K562 (cell line): ENCODE results near the gene EHD2. TPM values are rescaled to one million over a fixed set of nuclear protein-coding genes. Genes with fewer than 3 reads are reported as not detected.

Experiments
- ARID4B ChIP-seq: sonication (generic); formaldehyde crosslinking; IDR thresholded peaks from 2 replicates; pipeline ENCODE4 v1.8.0; 2022; ENCODE audit warnings: mild to moderate bottlenecking, missing genetic modification reagents
- ATF4 ChIP-seq: fragments of 450-650 bp; formaldehyde crosslinking; IDR thresholded peaks from 2 replicates; pipeline ENCODE4 v1.4.0; 2022; ENCODE audit warnings: mild to moderate bottlenecking, moderate library complexity
- CTCF ChIP-seq, 3 experiments: IDR thresholded peaks in 2 of 3; conservative IDR thresholded peaks in 1 of 3; 2 replicates each; pipeline ENCODE4 v1.5.1; 2011 to 2012; ENCODE audit warnings: low read length in 3 of 3, mild to moderate bottlenecking in 3 of 3, control low read depth in 2 of 3, improper control_type of control experiment in 1 of 3, inconsistent platforms in 1 of 3, low read depth in 1 of 3, mixed read lengths in 1 of 3, moderate library complexity in 1 of 3; ENCODE audit not compliant: insufficient read depth in 2 of 3
- DNMT1 ChIP-seq: fragments of 450-650 bp; IDR thresholded peaks from 2 replicates; pipeline ENCODE4 v1.6.1; 2016; ENCODE audit warnings: antibody characterized with exemption, mild to moderate bottlenecking
- JUND ChIP-seq, 2 experiments: IDR thresholded peaks; 2 replicates in 1 of 2; 3 replicates in 1 of 2; pipeline ENCODE4 v1.6.1; 2011; ENCODE audit warnings: borderline replicate concordance in 2 of 2, low read depth in 2 of 2, low read length in 2 of 2, improper control_type of control experiment in 1 of 2, missing biosample characterization in 1 of 2, missing genetic modification characterization in 1 of 2, missing genetic modification reagents in 1 of 2
- NR2F6 ChIP-seq: fragments of 450-650 bp; formaldehyde crosslinking; IDR thresholded peaks from 2 replicates; pipeline ENCODE4 v1.4.0; 2020; ENCODE audit warnings: mild to moderate bottlenecking
- RBFOX2 ChIP-seq: fragments of 200-400 bp; formaldehyde crosslinking; IDR thresholded peaks from 2 replicates; pipeline ENCODE4 v1.6.1; 2017; ENCODE audit warnings: low read depth, mild to moderate bottlenecking, low read length, moderate library complexity
- REST ChIP-seq, 2 experiments: fragments of 450-650 bp; formaldehyde crosslinking in 1 of 2; IDR thresholded peaks; 2 replicates each; pipeline versions ENCODE4 v1.4.0 to v1.6.1; 2014 to 2020; ENCODE audit warnings: mild to moderate bottlenecking in 2 of 2, borderline replicate concordance in 1 of 2, low read depth in 1 of 2
- ZNF561 ChIP-seq: fragments of 450-650 bp; formaldehyde crosslinking; conservative IDR thresholded peaks from 2 replicates; pipeline ENCODE4 v1.4.0; 2020; ENCODE audit warnings: mild to moderate bottlenecking, moderate library complexity
- ZNF583 ChIP-seq: fragments of 250-450 bp; sonication (Bioruptor Pico); IDR thresholded peaks from 2 replicates; pipeline ENCODE4 v1.4.0; 2020
- polyA plus RNA-seq, 8 experiments: library from polyadenylated mRNA; depleted of rRNA in 4 of 8; stranded (reverse) in 5 of 8; unstranded in 3 of 8; fragments of >200 nt; fragmentation: Nextera tagmentation in 2 of 8; fragmentation: Illumina TruSeq in 1 of 8; extraction: Ambion mirVana in 2 of 8; extraction: Trizol in 1 of 8; gene quantifications; 2 replicates each; pipeline versions ENCODE4 v1.2.1 to v1.2.3, GENCODE V29; 2011 to 2014; ENCODE audit warnings: inconsistent platforms in 1 of 8, missing spikeins in 1 of 8
- total RNA-seq, 7 experiments: library from RNA; depleted of rRNA in 6 of 7; stranded (reverse); fragments of >200 nt in 6 of 7; fragmentation: Illumina TruSeq in 2 of 7; extraction: Trizol in 2 of 7; gene quantifications; 2 replicates each; pipeline versions ENCODE4 v1.2.1 to v1.2.3, GENCODE V29; 2011 to 2021; ENCODE audit warnings: low replicate concordance in 1 of 7

EHD2 gene
- total and polyA plus RNA-seq, 9 of the 15 experiments (the other 6 are each of a cell fraction or from before 2014, with no cell fraction given), result 1.7 to 32.2 (median 3.0) TPM

GRCh38 chr19:47697863-47698609 is 15.2 kb upstream of the EHD2 start (continued):
- TF ChIP-seq NR2F6 (CRISPR knock-in tag), result no peak
- TF ChIP-seq DNMT1, result no peak
- no peak for TF ChIP-seq ATF4 (CRISPR knock-in tag)
- peak; percentile 94 for TF ChIP-seq REST (IDR thresholded peaks at IDR 0.05; ENCODE audit: borderline replicate concordance)
- no peak for TF ChIP-seq REST (CRISPR knock-in tag; IDR thresholded peaks at IDR 0.05; ENCODE audit: low read depth)
- TF ChIP-seq ZNF583 (CRISPR knock-in tag), result no peak
- TF ChIP-seq JUND (IDR thresholded peaks at IDR 0.05; ENCODE audit: borderline replicate concordance, low read depth, low read length), result peak; percentile 60; the same call in 1 of the 2 replicates
- TF ChIP-seq JUND (tag; IDR thresholded peaks at IDR 0.05; ENCODE audit: borderline replicate concordance, low read depth, low read length), result no peak; the same call in 2 of the 3 replicates
- TF ChIP-seq ARID4B (CRISPR knock-in tag), result 0 out of 2 replicates have a peak, but pooled peaks have one; percentile 34
- TF ChIP-seq ZNF561 (CRISPR knock-in tag), result no peak
- TF ChIP-seq RBFOX2, result no peak
- peak; percentile 93 to 99 (median 98) for TF ChIP-seq CTCF (IDR thresholded peaks at IDR 0.05 in 2 of 3, conservative IDR thresholded peaks at IDR 0.05 in 1 of 3; ENCODE audit: insufficient read depth in 2 of 3, low read depth in 1 of 3, low read length in 3 of 3)
